ENCODE data around the gene C3orf33.

Gene C3orf33

DNA sequence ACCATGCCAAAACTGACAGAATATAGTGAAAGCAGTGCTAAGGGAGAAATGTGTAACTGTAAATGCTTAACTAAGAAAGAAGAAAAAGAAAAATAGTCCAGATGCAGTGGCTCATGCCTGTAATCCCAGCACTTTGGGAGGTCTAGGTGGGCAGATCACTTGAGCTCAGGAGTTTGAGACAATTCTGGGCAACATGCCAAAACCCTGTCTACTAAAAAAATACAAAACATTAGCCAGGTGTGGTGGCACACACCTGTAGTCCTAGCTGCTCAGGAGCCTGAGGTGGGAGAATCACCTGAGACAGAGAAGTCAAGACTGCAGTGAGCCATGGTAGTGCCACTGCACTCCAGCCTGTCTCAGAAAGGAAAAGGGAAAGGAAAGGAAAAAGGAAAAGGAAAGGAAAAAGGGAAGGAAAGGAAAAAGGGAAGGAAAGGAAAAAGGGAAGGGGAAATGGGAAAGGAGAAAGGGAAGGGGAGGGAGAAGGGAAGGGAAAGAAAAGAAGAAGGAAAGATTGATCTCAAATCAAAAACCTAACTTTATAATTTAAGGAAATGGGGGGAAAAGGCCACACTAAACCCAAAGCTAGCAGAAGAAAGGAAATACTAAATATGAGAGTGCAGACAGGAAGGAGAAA lies 20.3 kb downstream of the C3orf33 start:
- DNase-seq (ENCODE audit: low read depth): no peak

- DNase-seq (ENCODE audit: low read depth): no peak
Measured at GRCh38 chr3:155782390-155782953, 23.6 kb downstream of the C3orf33 start.

DNA sequence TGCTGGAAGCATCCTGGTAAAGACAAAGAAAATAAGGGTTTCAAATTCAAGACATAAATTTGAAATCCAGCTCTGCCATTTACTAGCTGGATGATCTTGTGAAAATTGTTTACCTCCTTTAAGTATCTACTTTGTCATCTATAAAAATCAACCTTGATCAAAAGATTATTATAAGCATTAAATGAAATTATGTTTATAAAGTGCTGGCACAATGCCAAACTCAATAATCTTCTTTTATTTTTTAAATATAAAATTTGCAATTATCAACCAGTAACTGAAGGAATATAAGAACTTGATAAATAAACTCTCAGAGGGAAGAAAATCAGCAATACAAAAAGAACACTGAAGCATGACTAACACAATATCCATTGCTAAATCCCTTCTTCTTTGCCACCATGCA lies 25.8 kb downstream of the C3orf33 start:
- no peak for DNase-seq (ENCODE audit: low read depth)

DNA sequence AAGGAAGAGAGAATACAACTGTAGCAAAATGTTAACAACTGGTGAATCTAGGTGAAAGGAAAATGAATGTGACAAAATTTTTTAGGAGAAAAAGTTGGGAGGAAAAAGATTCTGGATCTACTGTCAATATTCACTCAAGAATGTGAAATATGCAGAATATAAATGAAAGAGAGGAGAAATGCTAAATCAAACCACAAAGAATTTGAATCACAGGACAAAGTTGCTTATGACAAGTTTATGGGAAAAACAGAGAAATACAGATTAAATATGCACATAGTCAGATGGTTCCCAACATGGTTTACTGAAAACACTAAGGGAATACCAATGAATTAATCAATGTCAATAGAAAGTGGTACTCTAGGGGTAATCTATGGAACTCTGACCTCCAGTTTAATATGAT lies 27.6 kb downstream of the C3orf33 start:
- DNase-seq (ENCODE audit: low read depth): no peak

- DNase-seq (ENCODE audit: low read depth): no peak
Measured at GRCh38 chr3:155772801-155773200, 33.3 kb downstream of the C3orf33 start.

GRCh38 chr3:155771126-155771525 lies 35.0 kb downstream of the C3orf33 start:
- DNase-seq (ENCODE audit: low read depth): no peak

DNA sequence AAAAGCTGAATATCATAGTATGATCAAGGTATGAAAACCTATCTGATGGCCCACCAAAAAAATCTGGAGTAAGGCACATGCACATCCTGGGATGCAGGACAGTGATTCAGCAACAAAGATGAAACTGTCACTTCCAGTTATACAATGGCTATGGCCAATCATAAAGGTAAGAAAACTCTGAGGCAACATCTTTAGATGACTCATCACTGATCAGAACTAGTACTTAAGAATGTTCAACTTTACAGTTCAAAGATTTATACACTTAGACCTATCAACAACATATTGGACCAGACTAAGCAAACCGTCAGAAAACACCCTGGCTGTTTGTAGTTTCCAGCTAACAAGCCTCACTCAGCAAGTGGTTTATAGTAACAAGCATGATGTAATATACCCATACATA lies 39.9 kb downstream of the C3orf33 start:
- DNase-seq (ENCODE audit: low read depth): no peak

GRCh38 chr3:155763870-155764463 lies 42.1 kb downstream of the C3orf33 start:
- no peak for DNase-seq (ENCODE audit: low read depth)

DNA sequence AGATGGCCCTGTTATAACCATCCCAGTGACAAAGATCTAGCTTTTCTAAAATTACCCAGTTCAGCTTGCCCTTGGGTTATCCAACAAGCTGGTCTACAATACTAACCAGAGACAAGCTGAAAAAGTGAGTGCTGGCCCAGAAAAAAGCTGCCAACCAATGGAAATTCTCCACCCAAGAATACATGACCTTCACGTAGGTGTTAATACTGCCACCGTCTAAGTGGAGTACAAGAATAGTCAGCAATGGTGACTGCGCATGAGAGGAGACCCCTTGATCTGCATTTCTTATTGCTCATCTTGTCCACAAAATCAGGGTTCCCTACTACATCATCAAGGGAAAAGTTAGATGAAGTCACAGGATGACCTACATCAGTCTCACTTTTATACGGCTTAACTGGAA lies 45.4 kb downstream of the C3orf33 start:
- no peak for DNase-seq (ENCODE audit: low read depth)

DNA sequence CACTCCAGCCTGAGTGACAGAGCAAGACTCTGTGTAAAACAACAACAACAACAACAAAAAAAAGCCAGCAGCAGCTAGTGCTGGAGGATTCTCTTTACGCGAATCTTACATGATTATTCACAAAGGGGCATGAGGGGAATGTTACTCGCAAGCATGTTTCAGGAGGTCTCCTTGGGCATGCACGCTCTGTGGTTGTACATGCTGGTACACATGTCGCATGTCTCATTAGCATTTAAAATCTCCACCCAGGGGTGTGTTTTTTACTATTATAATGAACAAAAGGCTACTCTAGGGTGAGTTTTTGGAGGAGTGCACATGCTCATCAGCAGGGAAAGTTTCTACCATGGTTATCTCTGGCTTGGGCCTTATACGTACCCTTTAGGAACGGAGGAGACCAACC lies 48.5 kb downstream of the C3orf33 start:
- DNase-seq (ENCODE audit: low read depth): no peak

GRCh38 chr3:155753038-155753639 lies 52.9 kb downstream of the C3orf33 start:
- no peak for DNase-seq (ENCODE audit: low read depth)

DNA sequence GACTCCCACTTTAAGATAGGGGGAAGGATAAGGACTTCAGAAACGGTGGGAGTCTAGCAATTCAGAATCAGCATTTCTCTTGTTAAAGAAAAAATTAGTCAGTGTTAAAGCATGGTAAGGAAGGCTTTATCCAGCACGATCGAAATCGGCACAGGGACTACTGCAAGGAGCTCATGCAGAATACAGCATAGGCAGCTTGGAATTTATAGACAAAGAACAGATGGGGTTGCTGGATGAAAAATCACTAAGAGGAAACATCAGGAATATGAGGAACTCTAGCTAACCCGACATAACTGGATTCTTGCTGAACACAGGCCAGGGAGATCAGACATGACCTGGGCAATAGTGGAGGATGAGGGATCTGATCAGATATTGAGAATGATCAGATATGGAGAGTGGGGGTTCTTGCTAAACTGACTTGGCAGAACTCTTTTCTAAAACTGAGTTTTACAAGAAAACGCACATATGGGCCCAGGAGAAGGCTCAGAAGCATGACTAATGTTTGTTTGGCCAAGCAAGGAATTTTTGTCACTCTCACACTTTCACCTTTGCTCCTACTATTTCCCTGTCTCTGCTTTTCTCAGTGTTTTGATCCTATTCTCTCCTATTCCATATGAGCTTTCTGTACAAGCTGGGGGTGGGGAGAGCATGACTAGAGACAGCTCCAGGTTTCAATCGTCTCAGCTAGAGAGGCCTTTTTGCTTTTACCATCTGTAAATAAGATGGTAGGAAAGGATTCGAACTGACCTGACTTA lies 57.3 kb downstream of the C3orf33 start:
- DNase-seq (ENCODE audit: low read depth): no peak

DNA sequence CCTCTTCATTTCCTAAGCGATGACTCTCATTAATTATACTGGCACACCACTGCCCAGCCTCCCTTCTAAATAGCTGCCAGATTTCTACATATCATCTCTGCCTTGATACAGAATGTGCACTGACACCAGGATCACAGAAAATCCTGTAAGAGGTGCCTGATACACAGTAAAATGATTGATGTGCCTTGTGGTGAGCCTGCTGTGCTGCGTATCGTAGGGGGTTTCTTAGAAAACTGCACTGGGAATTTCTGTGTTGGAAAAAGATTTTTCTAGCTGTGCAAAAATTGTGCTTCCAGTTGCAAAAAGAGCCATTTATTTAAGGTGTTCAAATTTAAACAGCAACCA lies 58.2 kb downstream of the C3orf33 start:
- no peak for DNase-seq (ENCODE audit: low read depth)

- DNase-seq (ENCODE audit: low read depth): no peak
Measured at GRCh38 chr3:155747286-155747945, 58.7 kb downstream of the C3orf33 start.

DNA sequence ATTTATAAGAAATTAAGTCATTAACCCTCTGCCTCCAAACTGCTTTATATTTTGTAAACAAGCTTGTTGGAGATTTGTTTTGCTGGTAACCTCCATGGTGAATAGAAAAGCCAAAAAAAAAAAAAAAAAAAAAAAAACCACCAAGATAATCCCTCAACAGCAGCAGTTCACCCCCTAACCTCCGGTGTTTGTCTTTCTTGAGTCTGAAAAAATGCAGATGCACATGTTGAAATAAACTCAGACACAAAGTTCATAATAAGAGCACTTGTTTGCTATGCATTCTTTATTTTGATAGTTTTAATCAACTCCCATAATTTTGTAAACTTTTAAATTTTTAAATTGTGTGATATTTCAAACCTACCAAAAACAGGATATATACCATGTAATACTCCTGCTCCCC lies 59.4 kb downstream of the C3orf33 start:
- DNase-seq (ENCODE audit: low read depth): no peak

DNA sequence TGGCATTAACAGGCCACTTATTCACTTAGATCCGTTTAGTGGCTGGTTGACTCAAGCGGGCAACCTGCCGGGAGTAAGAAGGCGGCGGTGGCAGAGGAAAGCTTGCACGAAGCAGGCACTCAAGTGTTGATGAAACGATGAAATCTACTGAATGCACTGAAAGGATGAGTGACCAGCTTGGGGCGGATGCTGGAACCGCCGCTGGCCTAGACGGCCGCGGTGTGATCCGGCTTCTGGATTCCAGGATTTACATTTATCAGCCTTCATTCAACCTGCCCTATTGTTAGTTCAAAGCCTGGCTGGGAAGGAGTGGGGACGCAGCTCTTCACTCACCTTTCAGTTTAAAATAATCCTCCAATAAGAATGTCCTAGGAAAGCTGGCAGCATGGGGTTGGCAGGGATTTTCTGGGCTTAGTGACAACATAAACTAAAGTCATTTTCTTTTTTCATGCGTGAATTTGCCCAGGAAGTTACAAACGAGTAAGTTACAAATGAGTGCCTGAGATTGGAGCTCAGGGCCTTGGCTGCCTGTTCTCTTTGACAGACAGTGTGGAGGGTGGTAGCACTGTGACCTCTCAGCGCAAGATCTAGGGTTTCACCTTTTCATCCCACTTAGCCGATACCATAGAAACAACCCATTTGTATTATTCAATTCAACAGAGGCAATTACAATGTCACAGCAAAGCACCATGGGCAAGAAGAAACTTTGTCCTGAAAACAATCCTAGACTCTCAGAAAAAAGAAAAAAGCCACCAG lies 60.1 kb downstream of the C3orf33 start:
- DNase-seq (ENCODE audit: low read depth): no peak

GRCh38 chr3:155744626-155745324 lies 61.3 kb downstream of the C3orf33 start, which contains the start of gene PLCH1:
PLCH1 (minus strand) TSS chr3:155745071; CDS start chr3:155704224, 40,847 bp downstream.
- no peak for DNase-seq (ENCODE audit: low read depth)

DNA sequence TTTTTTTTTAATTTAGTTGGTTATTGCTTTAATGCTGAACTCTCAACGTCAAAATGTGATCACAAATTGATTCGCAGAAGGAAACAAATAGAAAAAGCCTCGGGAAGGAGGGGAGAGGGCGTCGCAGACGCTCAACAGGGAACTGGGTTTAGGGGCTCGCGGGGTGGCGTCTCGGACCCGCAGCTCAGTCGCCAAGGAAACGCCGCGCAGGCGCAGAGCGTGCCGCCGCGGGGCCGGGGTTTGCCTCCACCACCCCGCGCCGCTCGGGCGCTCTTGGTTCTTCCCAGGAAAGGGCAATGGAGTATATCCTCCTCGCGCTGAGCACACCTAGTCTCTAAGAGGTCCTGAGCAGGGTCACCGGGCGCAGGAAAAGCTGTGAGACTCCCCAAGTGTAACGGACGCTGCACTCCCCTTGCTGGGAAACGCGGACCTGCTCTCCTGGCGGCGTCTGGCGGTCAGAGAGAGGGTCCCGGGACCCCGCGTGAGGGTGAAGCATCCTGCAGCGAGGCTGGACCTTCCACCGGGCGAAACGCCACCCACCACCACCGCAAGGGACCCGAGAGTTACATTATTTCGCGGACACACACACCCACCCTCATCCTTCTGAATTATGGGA lies 62.0 kb downstream of the C3orf33 start:
- no peak for DNase-seq (ENCODE audit: low read depth)

DNA sequence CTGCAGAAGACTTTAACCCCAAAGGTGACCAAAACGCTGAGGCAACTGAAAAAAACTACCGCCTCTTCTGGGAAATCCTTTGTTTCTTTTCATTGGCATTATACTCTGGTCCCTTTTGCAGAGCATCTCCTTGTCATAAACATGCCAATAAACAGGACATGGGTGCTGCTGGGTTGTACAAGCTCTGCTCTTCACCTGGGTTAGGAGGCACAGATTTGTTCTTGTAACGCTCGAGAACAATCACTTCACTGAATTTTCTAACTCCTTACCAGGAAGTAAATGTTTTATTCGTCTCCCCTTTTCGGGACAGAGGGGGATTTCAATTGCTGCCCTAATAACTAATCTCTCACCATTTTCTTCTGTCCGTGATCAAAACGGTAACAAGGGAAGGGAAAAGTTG lies 62.5 kb downstream of the C3orf33 start:
- DNase-seq (ENCODE audit: low read depth): no peak

GRCh38 chr3:155742349-155742965 lies 63.6 kb downstream of the C3orf33 start:
- no peak for DNase-seq (ENCODE audit: low read depth)
